ENCODE measurements around the gene SUFU.

GRCh38 chr10:102612964-102613275, 109.1 kb downstream of the SUFU start:
- TF ChIP-seq POLR2A (IDR thresholded peaks at IDR 0.05; ENCODE audit: low read depth, low read length) (no peak), SPI1 (IDR thresholded peaks at IDR 0.05; ENCODE audit: low read depth, low read length) (no peak)

Data from GM12891 (cell line).